Left hindlimb (tissue), 1 donor: ENCODE results near the gene TM4SF1.
"Not testable (repeated sequence)": the region's sequence is repeated elsewhere in the genome, so short reads cannot be mapped to it uniquely, and the experiment has no call there.

Experiments
- DNase-seq: peaks from one replicate; pipeline ENCODE4 v3.0.0-alpha.2; 2018

Gene TM4SF1

DNA sequence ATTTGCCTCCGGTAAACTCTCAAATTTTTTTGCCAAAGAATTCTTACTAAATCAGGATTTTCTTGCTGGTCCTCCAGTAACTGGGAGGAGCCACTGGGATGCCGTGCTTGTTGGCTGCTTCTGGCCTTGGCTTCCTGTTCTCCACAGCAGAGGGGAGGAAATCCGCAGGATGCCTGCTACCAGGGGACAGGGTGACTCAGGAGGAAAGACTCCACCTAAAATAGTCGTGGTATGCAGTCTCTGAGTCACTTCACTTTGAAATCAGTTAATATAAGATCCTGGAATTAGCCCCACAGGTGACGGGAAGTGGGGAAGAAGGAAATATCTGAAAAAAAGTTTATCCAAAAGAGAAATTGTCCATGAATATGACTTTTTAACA, 37.5 kb downstream of the TM4SF1 start:
- peak; percentile 74 for DNase-seq

DNA sequence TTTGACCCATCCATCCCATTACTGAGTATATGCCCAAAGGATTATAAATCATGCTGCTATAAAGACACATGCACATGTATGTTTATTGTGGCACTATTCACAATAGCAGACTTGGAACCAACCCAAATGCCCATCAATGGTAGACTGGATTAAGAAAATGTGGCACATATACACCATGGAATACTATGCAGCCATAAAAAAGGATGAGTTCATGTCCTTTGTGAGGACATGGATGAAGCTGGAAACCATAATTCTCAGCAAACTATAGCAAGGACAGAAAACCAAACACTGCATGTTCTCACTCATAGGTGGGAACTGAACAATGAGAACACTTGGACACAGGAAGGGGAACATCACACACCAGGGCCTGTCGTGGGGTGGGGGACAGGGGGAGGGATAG, 40.0 kb downstream of the TM4SF1 start:
- DNase-seq, result not testable (repeated sequence)

DNA sequence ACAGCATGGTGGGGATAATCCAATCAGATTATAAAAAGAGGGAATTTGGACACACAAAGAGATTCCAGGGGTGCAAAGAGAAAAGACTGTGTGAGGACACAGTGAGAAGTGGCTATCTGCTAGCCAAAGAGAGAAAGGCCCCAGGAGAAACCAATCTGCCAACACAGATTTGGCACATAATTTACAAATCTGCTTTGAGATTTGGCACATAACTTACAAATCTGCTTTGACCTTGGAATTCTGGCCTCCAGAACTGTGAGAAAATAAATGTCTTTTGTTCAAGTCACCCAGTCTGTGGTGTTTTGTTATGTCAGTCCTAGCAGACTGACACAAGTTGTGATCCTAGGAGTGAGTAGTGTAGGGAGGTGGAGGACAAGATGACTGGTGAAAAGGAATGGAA, 40.5 kb downstream of the TM4SF1 start:
- no peak for DNase-seq

DNA sequence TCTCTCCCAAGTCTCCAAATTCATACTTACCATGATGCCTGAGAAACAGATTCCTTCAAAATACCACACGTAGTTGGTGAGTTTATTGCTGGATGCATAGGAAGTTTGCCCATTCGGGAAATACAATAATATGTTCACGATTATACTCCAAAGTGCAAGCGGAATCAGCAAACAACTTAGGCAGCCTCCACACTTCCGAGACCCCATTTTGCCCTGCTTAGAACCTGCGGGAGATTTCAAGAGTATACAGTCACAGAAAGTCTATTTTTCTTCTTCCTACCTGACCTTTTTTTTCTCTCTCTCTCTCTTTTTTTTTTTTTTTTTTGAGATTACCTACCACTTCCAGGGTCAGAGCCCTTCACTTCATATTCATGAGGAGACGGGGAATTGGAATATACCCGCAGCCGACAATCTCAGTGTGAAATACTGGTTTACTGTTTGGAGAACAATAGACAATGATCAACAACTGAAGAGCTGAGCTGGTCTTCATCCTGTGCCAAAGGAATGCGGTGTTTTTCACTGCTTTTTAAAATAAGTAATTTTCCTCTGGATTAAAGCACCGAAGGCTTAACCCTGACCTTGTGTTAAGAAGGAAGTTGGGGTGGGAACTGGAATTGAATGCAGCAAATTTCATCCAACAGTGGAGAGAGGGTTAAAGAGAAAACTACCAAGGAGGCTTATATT, 44.1 kb downstream of the TM4SF1 start, which contains the start of gene TM4SF18:
TM4SF18 (minus strand) TSS at position 461 of the 684 bp plus-strand sequence; CDS start at position 207, 254 bp downstream.
- no peak for DNase-seq

DNA sequence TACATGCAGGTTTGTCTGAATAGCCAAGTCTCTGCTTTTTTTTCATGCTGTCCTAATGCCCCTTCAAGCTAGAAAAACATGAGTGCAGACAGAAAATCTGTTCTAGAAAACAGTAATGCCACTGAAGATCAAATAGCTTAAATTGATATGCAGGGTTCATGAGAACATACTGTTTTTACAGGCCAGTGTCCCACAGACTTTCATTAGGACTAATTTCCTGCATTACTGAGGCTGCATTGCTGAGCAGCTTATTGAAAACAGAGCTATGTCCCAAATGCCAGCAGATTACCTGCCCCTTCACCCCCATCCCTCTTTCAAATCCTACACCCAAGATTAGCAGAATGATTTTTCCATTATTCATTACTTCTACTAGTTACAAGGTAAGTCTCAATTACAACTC, 44.7 kb downstream of the TM4SF1 start:
- no peak for DNase-seq

DNA sequence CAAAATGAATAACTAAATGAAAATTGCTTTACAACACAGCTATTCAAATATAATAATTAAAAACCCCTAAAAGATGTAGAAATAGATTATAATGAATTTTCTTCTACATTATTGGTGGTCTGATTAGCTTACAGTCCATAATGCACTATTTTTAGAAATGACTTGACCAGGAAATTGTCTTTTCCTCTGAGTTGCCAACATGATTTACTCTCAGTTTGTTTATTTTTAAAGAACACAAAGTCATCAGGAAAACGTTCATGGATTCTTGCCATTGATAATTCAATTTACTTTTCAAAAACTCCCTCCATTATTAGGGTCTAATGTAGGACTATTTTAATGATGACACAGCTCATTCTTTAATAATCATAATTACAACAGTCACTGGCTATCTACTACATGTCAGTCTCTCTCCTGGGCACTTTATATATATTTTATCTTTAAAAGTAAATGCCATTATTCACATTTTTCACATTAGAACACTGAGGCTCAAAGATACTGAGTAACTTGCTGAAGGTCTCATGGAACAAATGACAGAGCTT, 45.2 kb downstream of the TM4SF1 start:
- DNase-seq, result no peak

DNA sequence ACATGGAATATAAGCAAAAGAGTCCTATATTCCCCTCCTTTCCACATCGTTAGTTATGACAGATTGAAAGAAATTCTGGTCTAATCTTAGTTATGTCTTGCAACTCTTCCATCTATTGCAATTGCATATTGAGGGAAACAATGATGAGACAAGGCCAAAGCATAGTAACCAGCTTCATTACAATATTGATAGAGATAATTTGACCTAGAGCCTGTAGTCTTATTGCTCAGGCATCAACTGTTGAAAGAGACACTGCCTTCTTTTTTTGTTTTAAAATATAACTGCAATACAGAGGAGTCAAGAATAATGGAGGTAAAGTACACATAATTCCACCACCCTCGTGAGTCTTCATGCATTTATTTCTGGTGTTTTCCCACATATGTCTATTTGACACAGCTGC, 46.1 kb downstream of the TM4SF1 start:
- no peak for DNase-seq

DNA sequence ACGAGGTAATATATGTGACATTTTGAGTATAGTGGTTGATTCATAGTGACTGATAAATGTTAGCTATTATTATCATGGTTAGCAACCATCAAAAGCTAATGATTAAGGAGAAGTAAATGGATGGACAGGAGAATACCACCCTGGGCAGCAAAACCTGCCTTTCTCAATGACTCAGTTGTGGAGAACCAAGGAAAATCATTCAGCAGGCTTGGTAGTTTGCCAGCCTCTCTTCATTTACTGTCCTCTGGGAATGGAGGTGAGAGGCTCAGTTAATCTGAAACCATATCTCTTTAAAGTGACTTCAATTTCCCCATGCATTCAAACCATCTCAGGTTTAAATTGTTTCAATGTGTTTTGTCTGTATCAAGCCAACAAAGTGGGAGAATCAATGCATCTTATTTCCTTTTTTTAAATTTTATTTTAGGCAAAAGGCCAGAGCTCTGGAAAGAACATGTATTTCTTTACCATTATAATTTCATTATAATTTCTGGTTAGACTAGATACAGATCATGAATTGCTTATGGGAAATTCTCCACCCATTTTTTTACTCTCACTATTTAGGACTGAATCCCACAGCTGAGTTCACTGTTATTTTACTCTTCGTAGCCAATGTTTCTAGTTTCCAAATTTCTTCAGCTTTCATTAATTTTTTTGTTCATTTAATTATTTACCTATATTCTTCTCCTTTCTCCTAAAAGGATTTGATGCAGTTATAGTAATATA, 46.7 kb downstream of the TM4SF1 start:
- no peak for DNase-seq

DNA sequence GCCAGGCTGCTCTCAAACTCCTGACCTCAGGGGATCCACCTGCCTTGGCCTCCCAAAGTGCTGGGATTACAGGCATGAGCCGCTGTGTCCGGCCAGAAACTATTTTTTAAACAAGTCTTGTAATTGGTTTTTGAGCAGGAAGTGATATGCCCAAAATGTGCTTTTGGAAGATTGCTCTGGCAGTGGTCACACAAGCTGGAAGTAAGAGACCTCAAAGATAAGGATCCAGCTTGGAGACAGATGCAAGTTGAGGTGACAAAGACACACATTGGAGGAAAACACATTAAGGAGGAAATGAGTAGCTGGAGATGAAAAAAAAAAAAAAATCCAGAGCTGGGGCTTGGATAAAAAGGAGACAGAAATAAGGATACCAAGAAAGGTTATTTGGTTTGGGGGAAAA, 50.3 kb downstream of the TM4SF1 start:
- no peak for DNase-seq

DNA sequence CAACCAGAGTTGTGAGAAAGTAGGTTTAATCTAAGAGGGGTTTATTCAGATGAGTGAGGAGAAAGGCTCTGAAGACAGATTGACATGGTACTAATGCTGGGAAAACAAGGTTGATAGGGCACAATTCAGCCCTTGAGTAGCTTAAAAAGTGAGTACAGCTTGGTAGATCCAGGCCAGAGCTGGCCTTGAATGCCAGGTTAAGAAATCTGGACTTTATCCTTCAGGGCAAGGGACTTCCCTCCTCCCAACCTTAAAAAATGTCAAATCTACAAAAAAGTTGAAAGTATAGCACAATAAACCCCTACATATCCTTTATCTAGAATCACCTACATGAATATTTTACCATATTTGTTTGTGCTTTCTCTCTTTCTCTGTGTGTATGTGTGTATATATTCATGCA, 51.9 kb downstream of the TM4SF1 start:
- DNase-seq, result no peak

DNA sequence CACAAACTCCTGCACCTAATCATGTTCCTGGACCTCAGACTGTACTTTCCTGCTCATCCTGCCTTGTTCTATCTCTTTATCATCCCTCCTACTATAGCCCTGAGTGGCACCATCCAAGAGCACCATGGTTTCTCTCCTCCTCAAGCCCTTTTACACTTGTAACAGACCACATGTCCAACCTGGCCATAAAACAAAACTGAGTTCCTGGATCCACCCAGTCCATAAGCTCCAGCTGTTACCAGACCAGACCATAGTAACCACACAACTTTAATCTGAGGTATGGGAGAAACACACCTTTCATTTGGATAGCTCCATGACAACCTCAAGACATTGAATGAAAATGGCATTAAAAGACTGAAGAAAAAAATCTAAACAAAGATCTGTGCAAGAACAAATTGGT, 53.1 kb downstream of the TM4SF1 start:
- DNase-seq, result no peak

DNA sequence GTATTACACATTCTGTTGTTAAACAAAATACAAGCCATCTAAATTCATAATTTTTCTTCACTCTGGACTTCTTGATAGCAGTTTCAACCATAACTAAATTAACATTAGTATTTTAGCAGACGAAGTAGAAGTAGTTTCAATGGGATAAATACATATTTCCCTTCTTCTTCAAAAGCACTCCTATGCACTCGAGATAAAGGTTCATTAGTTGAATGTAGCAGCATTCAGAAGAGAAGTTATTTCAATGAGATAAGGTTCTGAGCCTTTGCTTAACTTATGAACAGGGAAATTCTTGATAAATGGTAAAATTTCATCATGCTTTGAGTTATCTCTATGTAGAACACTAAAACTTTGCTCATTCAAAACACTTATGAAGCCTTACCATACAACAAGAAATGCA, 55.8 kb downstream of the TM4SF1 start:
- no peak for DNase-seq

DNA sequence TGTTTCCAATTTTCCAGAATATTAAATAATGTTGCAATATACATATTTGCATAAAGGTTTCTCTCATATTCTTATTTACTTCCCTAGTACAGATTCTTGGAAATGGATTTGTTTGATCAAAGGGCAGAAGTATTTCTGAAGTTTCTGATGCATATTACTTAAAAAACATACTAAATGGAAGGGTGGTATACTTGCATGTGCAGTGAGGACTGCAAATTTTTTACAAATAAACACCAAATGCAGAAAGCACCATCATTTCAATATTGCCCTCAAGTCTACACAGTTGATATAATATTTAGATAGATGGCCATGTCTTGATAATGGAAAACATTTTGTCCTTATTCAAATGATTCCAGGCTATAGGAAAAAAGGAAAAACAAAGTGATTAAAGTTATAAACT, 56.3 kb downstream of the TM4SF1 start:
- DNase-seq, result no peak

DNA sequence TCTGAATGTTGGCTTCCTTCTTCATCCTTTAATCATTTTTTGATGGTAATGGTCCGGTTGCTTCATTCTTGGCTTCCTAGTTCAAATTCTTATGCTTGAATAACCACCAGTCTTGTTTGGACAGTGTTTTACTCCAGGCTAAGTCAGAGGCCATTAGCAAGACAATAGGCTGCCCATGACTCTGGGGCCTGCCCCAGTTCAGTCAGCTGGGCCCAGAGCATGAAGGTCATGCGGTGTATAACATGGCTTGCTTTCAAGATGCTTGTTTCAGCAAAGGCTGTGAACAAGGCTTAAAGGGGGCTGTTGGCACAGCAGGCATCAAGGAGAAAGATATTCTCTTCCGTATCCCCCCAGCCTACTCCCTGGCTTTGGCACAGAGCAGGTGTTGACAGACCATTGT, 57.7 kb downstream of the TM4SF1 start:
- DNase-seq, result no peak
